Body of pancreas (tissue), 4 donors: Measurements from ENCODE around the gene RPE. TPM values are rescaled to one million over a fixed set of nuclear protein-coding genes. Genes with fewer than 3 reads are reported as not detected.
A peak's percentile ranks its signal among the peaks of the same experiment; 100 is the strongest.

Experiments
- ATAC-seq: fragments of 150-250 bp; one replicate; pipeline ENCODE4 v1.9.1; 2016
- DNase-seq, 4 donors: peaks; one replicate each; pipeline ENCODE4 v3.0.0-alpha.2; 2019
- H3K27ac ChIP-seq, 4 donors: fragments of 200-600 bp; sonication (generic); 1 replicate in 3 of 4; 2 replicates in 1 of 4; pipeline versions ENCODE4 v1.5.1 to v1.6.1; 2016 to 2019; ENCODE audit warnings: mild to moderate bottlenecking in 1 of 4, mixed read lengths in 1 of 4, moderate library complexity in 1 of 4
- H3K27me3 ChIP-seq, 2 donors: fragments of 200-600 bp; sonication (generic); one replicate each; pipeline ENCODE4 v1.6.0; 2016; ENCODE audit warnings: mild to moderate bottlenecking in 1 of 2
- H3K36me3 ChIP-seq, 2 donors: fragments of 200-600 bp; sonication (generic); replicated peaks in 1 of 2; 2 replicates each; pipeline ENCODE4 v1.5.1; 2016; ENCODE audit warnings: low read depth in 2 of 2; ENCODE audit not compliant: insufficient read depth in 1 of 2
- H3K4me1 ChIP-seq: fragments of 200-600 bp; sonication (generic); one replicate; pipeline ENCODE4 v1.6.0; 2016
- H3K4me3 ChIP-seq, 2 donors: fragments of 200-600 bp; sonication (generic); 1 replicate in 1 of 2; 2 replicates in 1 of 2; pipeline ENCODE4 v1.5.1; 2016 to 2019
- H3K9me3 ChIP-seq, 3 donors: fragments of 200-600 bp; sonication (generic); 1 replicate in 2 of 3; 2 replicates in 1 of 3; pipeline ENCODE4 v1.5.1; 2016
- POLR2A ChIP-seq, 3 donors: fragments of 450-650 bp; IDR thresholded peaks; one replicate each; pipeline ENCODE4 v1.6.1; 2016; ENCODE audit warnings: antibody characterized with exemption in 3 of 3, mild to moderate bottlenecking in 2 of 3
- WGBS, 2 donors: methylation state at CpG; one replicate each; pipeline ENCODE4 v1.1.5; 2017; 5-methylcytosine and 5-hydroxymethylcytosine counted together
- intact Hi-C: fragments of 100-400 bp; cut with DNase I; formaldehyde crosslinking; loops from one replicate; pipeline ENCODE4 v1.15.1; 2023
- total RNA-seq, 2 donors: library from RNA; depleted of rRNA; stranded (reverse); fragments of >200 nt; gene quantifications; one replicate each; pipeline ENCODE4 v1.1.0, GENCODE V29; 2016
- TF ChIP-seq, protein P1 (sequence below), 7 experiments: fragments of 450-650 bp in 4 of 7; fragments of 200-600 bp in 3 of 7; sonication (generic) in 3 of 7; IDR thresholded peaks; one replicate each; pipeline ENCODE4 v1.5.1; 2016 to 2019; ENCODE audit warnings: antibody characterized with exemption in 7 of 7

RPE gene
- total RNA-seq, 2 donors from 2014 or later: 22.1 to 37.9 TPM

DNA sequence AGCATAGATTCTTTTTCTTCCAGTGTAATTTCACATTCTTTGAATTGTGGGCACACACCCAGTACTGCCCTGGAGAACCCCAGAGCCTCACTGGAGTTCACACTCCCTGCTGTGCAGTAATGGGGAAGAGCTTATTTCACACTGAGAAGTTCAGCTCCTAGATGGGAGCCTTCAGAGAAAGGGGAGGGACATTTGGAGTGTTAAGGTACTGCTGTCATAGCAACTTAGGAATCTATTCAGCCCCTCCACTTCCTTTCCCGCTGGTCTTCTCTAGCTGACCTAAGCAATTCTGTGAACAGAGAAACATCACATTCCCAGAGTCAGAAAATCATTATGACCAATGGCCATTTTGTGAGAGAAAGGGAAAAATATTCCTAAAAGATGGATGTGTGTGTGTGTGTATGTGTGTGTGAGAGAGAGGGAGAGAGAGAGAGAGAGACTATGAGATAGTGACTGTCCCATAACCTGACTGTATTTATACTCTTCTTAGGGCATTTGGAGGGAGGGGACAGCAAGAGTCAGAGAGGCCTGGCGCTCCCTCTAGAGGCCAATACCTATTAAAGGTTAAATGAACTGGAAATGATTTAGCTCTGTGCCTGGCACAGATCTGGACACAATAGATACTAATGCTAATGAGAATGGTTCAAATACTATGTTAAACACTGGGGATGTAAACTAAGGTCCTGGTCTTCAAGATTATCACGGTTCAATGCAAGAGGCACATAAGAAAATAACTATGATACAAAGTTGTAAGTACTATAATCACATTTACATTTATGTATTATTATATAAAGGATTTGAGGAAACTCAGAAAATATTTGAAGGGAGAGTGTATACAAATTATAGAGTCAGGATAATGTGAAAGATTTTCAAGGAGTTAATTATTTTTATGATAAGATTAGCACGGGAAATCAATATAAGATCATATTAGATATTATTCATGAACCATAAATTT is 41.5 kb upstream of the RPE start:
- DNase-seq (peak; percentile 60 to 75 (median 68)), ATAC-seq (peak; percentile 80)
- H3K4me1 ChIP-seq: peaks cover 35% of the 10 kb centered on the region
- WGBS, 2 donors: 14 to 17% methylated on average over 4 of the region's 4 CpGs
- no peaks in the 10 kb centered on the region for H3K36me3 ChIP-seq
- no peaks in the 10 kb centered on the region for H3K27me3 ChIP-seq
- no peak overlapping the region for H3K4me3 ChIP-seq
- TF ChIP-seq, protein P1, sequence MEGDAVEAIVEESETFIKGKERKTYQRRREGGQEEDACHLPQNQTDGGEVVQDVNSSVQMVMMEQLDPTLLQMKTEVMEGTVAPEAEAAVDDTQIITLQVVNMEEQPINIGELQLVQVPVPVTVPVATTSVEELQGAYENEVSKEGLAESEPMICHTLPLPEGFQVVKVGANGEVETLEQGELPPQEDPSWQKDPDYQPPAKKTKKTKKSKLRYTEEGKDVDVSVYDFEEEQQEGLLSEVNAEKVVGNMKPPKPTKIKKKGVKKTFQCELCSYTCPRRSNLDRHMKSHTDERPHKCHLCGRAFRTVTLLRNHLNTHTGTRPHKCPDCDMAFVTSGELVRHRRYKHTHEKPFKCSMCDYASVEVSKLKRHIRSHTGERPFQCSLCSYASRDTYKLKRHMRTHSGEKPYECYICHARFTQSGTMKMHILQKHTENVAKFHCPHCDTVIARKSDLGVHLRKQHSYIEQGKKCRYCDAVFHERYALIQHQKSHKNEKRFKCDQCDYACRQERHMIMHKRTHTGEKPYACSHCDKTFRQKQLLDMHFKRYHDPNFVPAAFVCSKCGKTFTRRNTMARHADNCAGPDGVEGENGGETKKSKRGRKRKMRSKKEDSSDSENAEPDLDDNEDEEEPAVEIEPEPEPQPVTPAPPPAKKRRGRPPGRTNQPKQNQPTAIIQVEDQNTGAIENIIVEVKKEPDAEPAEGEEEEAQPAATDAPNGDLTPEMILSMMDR (IDR thresholded peaks at IDR 0.05): peak; percentile 37 to 82 (median 67)
- TF ChIP-seq POLR2A (IDR thresholded peaks at IDR 0.05): no peak
- intact Hi-C loops: no loop called here
- H3K9me3 ChIP-seq: no peaks in the 10 kb centered on the region
- H3K27ac ChIP-seq: no peak overlapping the region

DNA sequence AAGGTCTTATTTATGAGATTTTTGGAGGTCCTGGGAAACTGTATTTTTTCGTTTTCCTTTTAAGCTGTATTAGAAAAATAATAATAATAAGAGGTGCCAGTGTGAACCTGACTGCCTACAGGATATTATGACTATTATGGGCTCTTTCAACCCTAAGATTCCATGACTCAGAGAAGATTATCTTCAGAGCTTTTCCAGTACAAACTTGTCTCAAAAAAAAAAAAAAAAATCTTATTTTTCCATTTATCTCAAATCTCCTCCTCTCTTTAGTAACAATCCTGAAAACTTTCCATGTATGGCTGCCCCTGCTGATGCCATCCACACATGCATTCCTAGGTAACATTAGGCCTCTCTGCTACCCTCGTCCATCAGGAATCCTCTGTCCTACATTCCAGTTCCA is 36.7 kb upstream of the RPE start:
- TF ChIP-seq, protein P1 (IDR thresholded peaks at IDR 0.05): no peak
- no peak for TF ChIP-seq POLR2A (IDR thresholded peaks at IDR 0.05)
- Histone ChIP-seq H3K27ac (no peak overlapping the region), H3K36me3 (no peaks in the 10 kb centered on the region), H3K4me1 (peaks cover 3% of the 10 kb centered on the region), H3K9me3 (no peaks in the 10 kb centered on the region), H3K4me3 (no peak overlapping the region), H3K27me3 (no peaks in the 10 kb centered on the region)
- DNase-seq (no peak), ATAC-seq (no peak)
- intact Hi-C loops: no loop called here
- WGBS, 2 donors: 71 to 74% methylated on average over 2 of the region's 2 CpGs

GRCh38 chr2:209969692-209970091 is 32.7 kb upstream of the RPE start:
- no peak overlapping the region for H3K27ac ChIP-seq
- 69 to 80% methylated on average over 4 of the region's 4 CpGs for WGBS, 2 donors
- no peaks in the 10 kb centered on the region for H3K4me1 ChIP-seq
- TF ChIP-seq, protein P1 (IDR thresholded peaks at IDR 0.05): no peak
- no peak for TF ChIP-seq POLR2A (IDR thresholded peaks at IDR 0.05)
- ATAC-seq (no peak), DNase-seq (no peak)
- no peaks in the 10 kb centered on the region for H3K27me3 ChIP-seq
- intact Hi-C loops: no loop called here
- H3K36me3 ChIP-seq: no peaks in the 10 kb centered on the region
- H3K9me3 ChIP-seq: no peaks in the 10 kb centered on the region
- no peak overlapping the region for H3K4me3 ChIP-seq

GRCh38 chr2:209970271-209970670 is 32.2 kb upstream of the RPE start:
- intact Hi-C loops: no loop called here
- H3K4me1 ChIP-seq: no peaks in the 10 kb centered on the region
- H3K4me3 ChIP-seq: no peak overlapping the region
- no peak overlapping the region for H3K27ac ChIP-seq
- 79 to 88% methylated on average over 2 of the region's 2 CpGs for WGBS, 2 donors
- TF ChIP-seq, protein P1 (IDR thresholded peaks at IDR 0.05): no peak
- no peak for TF ChIP-seq POLR2A (IDR thresholded peaks at IDR 0.05)
- no peaks in the 10 kb centered on the region for H3K9me3 ChIP-seq
- no peaks in the 10 kb centered on the region for H3K36me3 ChIP-seq
- DNase-seq: no peak
- H3K27me3 ChIP-seq: no peaks in the 10 kb centered on the region
- ATAC-seq: no peak
